NCI-H2029 (cell line): ENCODE measurements around the gene VAMP1.
"Not testable (repeated sequence)": the region's sequence is repeated elsewhere in the genome, so short reads cannot be mapped to it uniquely, and the experiment has no call there.

Experiments used
- DNase-seq: peaks from one replicate; lab custom pipeline; 2025; lab: John Stamatoyannopoulos, UW

VAMP1 gene, protein sequence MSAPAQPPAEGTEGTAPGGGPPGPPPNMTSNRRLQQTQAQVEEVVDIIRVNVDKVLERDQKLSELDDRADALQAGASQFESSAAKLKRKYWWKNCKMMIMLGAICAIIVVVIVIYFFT

DNA sequence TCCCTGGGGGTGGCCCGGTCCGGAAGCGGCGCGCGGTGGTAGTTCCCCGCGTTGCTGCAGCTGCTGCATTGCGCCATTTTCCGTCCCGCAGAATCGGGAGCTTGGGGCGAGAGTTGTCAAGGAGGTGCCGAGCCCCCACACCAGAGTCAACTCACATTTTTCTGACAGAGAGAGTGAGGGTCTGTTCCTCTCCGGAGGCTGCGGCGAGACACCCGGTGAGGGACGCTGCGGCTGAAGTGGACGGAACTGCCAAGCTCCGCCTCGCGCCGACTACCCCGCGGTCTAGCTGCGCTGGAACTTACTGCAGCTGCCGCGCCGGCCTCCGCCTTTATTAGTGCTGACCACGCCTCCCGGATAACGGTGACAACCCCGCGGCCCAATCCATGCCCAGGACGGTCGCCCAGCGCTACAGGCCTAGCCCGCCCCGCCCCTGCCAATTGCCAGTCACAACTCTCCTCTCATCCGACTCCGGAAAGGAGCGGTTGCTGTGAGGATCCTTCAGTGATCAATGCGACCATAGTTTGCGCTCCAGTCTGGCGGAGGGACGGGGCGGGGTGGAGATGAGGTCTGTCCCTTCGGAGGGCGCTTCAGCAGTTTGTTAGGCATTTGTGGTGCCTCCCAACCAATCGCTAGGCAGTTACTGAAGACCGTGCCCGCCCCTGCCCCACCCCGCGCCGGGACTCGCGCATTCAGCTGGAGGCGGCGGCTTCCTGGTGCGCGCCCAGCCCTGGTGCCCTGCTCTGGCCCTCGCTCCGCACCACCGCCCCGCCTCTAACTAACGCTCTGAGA is at the start of gene VAMP1:
Gene VAMP1 (minus strand): TSS at position 303 of the 789 bp plus-strand sequence. CDS start 146 bp downstream, at position 157.
- peak; percentile 96 for DNase-seq

DNA sequence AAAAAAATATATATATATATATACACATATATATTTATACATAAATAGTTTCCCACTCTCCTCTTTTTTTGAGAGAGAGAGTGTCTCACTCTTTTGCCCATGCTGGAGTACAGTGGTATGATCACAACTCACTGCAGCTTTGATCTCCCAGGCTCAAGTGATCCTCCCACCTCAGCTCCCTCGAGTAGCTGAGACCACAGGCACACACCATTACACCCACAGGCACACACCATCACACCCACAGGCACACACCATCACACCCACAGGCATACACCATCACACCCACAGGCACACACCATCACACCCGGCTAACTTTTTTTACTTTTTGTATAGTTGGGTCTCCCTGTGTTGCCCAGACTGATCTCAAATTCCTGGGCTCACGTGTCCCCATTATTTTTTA is 49.7 kb upstream of the VAMP1 start:
- no peak for DNase-seq

DNA sequence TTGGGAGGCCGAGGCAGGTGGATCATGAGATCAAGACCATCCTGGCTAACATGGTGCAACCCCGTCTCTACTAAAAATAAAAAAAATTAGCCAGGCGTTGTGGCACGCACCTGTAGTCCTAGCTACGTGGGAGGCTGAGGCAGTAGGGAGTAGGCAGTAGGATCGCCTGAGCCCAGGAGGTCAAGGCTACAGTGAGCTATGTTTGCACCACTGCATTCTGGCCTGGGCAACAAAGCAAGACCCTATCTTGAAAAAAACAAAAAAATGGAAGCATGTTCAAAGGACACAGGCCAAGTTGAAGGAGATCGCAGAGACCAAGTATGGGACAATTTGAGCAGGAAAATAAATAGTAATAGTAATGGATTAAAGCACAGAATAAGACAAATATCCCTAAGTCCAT is 37.6 kb upstream of the VAMP1 start:
- DNase-seq, result no peak

DNA sequence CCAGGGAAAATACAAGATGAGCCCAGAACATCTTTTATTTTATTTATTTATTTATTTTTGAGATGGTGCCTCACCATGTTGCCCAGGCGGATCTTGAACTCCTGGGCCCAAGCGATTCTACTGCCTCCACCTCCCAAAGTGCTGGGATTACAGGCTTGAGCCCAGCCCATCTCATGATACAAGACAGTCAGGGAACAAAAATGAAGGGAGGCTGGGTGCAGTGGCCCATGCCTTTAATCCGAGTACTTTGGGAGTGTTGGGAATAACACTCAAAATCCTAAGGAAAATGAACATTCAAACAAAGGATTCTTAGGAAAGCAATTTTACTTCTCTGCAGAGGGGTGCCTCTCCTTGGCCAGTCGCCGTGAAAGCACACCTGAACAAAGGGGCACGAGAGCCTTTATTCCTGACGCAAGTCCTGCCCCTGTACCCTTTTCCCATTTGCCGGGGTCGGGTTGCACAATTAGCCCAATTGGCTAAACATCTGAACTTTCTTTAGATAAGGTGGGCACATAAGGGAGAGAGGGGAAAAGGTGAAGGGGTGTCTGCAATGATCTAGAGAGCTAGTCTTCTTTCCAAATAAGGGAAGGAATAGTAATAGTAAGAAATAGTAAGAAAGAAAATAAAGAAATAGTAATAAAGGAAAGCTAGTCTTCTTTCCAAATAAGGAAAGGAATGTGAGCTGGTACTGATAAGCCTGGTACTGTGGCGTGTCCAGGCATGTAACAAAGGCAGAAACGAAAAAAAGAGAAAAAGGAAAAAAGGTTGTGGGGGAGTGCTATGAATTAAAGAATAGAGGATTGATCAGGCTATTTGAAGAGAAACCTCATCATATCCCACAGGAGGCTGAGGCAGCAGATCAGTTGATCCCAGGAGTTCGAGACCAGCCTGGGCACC is 36.9 kb upstream of the VAMP1 start:
- DNase-seq, result no peak

DNA sequence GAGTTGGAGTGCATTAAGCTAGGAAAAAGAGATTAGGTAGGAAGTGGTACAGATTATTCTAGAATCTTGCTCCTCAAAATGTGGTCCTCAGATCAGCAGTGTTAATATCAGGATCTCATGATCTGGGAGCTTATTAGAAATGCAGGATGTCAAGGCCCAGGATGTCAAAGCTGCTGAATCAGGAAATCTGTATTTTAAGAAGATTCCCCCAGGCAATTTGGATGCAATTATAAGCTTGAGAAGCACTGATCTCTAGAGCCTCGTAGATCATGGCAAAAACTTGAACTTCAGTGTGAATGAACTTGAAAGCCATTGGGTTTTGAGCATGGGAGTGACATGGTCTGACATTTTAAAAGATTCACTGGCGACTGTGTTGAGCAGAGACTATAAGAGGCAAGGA is 30.0 kb upstream of the VAMP1 start:
- DNase-seq, result no peak

DNA sequence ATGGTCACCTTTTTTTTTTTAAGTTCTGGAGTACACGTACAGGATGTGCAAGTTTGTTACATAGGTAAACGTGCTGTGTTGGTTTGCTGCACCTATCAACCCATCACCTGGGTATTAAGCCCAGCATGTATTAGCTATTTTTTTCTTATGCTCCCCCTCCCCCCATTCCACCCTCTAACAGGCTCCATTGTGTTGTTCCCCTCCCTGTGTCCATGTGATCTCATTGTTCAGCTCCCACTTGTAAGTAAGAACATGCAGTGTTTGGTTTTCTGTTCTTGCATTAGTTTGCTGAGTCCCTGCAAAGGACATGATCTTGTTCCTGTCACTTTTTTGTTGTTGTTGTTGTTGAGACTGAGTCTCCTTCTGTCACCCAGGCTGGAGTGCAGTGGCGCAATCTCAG is 26.8 kb upstream of the VAMP1 start:
- not testable (repeated sequence) for DNase-seq

DNA sequence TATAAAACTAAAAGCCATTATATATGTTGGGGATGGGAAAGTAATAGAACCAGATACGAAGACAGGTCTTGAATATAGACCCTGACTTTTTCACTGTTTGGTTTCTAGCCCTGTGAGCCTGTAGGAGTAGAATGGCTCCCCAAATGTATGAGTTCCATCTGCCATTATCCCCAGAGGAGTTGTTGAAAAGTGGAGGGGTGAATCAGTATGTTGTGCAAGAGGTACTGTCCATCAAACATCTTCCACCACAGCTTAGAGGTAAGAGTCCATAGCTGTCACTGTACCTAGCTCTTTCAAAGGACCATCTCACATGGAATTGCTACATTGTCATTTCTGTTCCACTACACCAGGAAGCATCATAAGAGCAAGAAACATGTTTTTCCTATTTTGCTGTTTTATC is 24.5 kb upstream of the VAMP1 start:
- DNase-seq, result no peak

DNA sequence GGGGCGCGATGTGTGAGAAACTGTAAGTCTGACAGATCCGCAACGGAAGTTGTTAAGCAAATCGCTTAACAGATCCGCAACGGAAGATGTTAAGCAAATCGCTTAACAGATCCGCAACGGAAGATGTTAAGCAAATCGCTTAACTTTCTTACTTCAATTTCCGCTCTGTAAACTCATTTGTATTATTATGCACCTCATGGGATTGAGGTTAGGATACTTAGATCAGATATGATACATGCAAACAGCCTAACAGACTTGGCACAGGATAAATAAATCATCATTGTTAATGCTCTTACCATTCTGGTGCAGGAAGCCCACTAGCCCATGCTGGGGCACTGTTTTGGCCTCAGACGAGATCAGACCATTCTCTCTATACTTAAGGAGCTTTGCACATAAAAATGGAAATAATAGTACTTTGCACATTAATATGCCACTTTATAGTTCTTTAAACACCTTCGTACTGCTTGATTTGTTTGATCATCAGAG is 23.8 kb upstream of the VAMP1 start:
- no peak for DNase-seq

DNA sequence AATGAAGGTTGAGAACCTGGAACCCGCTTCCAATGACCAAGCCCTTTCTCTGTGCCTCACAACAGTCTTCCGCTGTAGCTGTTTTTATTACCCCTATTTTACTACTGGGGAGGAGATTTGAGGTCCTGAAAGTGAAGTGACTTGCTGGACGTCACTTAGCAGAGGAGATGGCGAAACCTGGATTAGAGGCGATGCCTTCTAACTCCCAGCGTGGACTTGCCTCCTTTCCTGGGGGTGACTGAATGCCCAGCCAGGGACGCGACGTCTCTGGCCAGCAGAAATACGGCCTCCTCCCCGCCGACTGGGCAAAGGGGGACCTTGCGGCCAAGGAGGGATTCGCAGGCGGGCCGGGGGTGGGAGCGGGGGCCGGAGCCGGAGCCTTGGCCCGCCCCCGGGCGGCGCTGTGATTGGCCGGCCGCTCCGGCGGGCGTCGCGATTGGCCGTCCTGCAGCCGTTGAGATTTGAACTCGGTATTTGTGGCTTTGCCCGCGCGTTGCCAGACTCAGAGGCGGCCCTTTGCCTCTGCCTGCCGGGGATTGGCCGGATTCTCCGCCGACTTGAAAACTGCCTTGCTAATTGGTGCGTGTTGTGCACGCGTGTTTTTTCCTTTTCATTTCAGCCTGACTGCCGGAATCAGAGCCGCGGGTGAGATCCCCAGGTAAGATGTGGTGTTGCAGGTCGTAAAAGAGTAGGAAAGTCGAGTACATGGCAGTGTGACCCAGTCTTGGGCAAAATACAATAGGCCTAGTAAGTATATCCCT is 23.2 kb upstream of the VAMP1 start, which contains the start of gene NCAPD2:
Gene NCAPD2 (plus strand): TSS at position 606 of the 761 bp plus-strand sequence. CDS start 997 bp downstream, outside the sequence.
- DNase-seq, result peak; percentile 93

DNA sequence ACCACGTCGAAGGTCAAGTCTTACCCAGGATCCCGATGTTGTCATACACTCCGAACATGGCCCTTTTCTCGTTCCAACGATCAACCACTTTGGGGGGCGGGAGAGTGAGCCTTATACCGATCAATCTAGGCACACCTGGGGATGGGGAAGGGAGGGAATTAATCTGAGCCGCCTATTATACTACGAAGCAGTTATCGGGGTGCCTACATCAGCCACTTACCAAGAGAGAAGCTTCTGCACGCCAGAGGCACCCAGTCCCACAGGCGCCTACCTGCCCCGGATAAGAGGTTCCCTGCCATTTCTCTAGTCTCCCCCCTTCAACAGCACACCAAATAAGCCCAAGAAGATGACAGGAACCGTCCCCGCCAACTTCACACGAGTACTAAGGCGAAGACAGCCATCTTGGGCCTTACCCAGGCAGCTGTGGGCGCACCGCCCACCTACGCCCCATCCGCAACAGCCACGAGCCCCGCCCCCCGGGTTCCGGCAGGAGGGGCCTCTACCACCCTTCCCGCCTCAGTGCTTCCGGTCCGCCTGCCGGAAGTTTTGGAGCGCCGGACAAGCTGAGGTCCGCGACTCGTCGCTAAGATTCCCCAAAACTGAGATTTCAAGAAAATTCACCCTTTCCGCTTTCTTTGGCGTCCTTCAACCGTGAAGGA is 22.5 kb upstream of the VAMP1 start, which contains the start of gene MRPL51:
Gene MRPL51 (minus strand): TSS at position 425 of the 659 bp plus-strand sequence. CDS start 126 bp downstream, at position 299.
- DNase-seq, result peak; percentile 95

DNA sequence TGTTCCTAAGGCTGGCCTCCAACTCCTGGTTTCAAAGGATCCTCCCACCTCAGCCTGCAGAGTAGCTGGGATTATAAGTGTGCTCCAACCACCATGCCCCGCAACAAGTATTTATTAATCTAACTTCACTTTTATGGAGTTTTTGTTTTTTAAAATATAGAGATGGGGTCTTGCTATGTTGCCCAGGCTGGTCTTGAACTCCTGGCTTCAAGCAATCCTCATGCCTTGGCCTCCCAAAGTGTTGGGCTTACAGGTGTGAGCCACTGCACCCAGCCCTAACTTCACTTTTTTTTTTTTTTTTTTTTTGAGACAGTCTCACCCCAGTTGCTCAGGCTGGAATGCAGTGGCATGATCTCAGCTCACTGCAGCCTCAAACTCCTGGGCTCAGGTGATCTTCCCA is 20.2 kb upstream of the VAMP1 start:
- DNase-seq, result not testable (repeated sequence)

DNA sequence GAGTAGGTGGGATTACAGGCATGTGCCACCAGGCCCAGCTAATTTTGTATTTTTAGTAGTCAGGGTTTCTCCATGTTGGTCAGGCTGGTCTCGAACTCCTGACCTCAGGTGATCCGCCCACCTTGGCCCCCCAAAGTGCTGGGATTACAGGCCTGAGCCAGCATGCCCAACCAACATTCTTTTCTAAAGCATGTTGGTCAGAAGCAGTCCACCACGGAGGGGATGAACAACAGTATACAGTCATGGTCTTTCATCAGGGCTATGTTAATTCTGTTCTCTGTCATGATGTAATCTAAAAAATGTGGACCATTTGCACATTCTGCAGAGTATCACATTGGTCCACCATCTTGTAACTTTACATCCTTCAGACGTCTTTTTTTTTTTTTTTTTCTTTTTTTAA is 19.0 kb upstream of the VAMP1 start:
- DNase-seq, result no peak

DNA sequence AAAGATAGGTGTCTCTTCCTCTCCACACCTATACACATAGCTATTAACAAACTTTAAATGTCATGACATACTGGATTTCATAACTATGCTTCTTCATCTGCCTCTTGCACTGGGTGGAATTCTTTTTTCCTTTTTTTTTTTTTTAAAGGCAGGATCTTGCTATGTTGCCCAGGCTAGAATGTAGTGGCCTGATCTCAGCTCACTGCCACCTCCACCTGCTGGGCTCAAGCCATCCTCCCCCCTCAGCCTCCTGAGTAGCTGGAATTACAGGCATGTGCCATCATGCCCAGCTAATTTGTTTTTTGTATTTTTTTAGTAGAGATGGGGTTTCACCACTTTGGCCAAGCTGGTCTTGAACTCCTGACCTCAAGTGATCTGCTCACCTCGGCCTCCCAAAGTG is 17.8 kb upstream of the VAMP1 start:
- DNase-seq, result no peak

DNA sequence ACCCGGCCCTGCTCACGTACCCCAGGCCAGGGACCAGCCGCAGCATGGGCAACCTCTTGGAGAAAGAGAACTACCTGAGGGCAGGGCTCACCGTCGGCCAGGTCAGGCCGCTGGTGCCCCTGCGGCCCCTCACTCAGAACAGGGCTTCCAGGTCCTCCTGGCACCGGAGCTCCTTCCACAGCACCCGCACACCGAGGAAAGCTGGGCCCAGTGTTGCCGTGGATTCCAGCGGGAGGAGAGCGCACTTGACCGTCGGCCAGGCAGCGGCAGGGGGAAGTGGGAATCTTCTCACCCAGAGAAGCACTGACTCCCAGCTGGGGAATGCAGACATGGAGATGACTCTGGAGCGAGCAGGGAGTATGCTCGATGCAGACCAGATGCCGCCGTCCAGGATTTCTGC is 7.9 kb upstream of the VAMP1 start:
- no peak for DNase-seq

DNA sequence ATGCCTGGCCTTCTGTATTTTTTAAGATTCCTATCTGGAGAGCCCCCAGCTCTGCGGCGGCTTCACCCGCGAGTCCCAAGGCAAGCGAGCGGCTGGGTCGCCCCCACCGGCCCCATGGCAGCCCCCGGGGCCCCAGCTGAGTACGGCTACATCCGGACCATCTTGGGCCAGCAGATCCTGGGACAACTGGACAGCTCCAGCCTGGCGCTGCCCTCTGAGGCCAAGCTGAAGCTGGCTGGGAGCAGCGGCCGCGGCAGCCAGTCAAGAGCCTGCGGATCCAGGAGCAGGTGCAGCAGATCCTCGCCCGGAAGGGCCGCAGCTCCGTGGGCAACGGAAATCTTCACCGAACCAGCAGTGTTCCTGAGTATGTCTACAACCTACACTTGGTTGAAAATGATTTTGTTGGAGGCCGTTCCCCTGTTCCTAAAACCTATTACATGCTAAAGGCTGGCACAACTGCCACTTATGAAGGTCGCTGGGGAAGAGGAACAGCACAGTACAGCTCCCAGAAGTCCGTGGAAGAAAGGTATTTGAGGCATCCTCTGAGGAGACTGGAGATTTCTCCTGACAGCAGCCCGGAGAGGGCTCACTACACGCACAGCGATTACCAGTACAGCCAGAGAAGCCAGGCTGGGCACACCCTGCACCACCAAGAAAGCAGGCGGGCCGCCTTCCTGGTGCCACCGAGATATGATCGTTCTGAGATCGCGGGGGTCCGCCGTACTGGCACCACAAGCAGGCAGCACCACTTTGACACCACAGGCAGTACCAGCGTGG is 7.3 kb upstream of the VAMP1 start:
- not testable (repeated sequence) for DNase-seq

DNA sequence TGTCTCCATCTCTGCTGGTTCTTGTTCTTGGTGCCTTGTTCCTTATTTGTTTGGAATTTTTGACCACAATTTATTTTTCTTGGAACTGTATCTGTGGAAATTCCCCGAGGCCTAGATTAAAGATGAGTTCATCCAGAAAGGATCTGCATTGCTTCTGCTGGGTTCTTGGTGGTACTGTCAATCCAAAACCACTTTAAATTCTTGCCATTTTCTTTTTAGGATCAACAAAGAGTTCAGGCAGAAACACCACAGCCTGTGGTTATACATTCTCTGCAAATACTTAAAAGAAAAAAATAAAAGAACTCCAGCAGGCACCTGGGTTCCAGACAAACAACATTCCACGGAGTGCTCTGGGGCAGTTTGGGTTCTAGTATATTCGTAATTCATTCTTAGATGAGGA is 6.0 kb upstream of the VAMP1 start:
- DNase-seq, result no peak

DNA sequence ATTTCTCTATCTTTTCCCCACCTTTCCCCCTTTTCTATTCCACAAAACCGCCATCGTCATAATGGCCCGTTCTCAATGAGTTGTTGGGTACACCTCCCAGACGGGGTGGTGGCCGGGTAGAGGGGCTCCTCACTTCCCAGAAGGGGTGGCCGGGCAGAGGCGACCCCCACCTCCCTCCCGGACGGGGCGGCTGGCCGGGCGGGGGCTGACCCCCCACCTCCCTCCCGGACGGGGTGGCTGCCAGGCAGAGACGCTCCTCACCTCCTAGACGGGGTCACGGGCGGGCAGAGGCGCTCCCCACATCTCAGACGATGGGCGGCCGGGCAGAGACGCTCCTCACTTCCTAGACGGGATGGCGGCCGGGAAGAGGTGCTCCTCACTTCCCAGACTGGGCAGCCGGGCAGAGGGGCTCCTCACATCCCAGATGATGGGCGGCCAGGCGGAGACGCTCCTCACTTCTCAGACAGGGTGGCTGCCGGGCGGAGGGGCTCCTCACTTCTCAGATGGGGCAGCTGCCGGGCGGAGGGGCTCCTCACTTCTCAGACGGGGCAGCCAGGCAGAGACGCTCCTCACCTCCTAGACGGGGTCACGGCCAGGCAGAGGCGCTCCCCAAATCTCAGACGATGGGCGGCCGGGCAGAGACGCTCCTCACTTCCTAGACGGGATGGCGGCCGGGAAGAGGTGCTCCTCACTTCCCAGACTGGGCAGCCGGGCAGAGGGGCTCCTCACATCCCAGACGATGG is 4.9 kb upstream of the VAMP1 start:
- not testable (repeated sequence) for DNase-seq

DNA sequence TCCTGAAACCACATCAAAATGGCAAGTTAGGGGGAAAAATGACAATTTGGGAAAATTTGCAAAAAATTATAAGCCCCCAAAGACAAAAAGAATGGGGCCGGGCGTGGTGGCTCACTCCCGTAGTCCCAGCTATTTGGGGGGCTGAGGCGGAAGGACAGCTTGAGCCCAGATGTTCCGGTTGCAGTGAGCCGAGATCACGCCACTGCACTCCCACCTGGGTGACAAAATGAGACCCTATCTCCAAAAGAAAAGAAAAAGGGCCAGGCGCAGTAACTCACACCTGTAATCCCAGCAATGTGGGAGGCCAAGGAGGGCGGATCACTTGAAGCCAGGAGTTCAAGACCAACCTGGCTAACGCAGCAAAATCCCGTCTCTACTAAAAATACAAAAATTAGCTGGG is 2.0 kb upstream of the VAMP1 start:
- DNase-seq, result no peak

DNA sequence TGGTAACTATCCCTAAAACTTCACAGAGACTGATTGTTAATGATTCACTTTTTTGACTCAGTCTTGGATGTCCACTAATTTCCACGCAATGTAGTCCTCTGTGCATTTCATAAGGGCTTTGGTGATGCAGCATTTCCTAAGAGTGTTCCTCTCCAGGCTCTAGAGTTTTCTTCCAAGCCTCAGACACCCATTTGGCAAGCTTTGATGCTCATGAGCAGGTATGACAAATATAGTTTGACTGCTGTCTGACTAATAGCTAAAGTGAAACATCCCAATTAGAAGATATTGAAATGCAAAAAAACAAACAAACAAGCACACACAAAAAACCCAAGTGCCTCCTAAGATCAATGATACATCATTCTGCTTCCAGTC is 1.5 kb upstream of the VAMP1 start:
- DNase-seq, result no peak
